ENCODE measurements around the gene RABGAP1L.

GRCh38 chr1:174818951-174819350 lies 659.6 kb downstream of the RABGAP1L start:
- no peak for TF ChIP-seq CTCF (conservative IDR thresholded peaks at IDR 0.05; ENCODE audit: low read depth, low read length)
- TF ChIP-seq POLR2A (IDR thresholded peaks at IDR 0.05; ENCODE audit: low read depth, low read length): no peak
- TF ChIP-seq MXI1 (IDR thresholded peaks at IDR 0.05; ENCODE audit: borderline replicate concordance, low read depth, low read length): no peak
- TF ChIP-seq RAD21 (IDR thresholded peaks at IDR 0.05; ENCODE audit: low read length): no peak
- no peak for TF ChIP-seq USF2 (IDR thresholded peaks at IDR 0.05; ENCODE audit: low read depth, low read length)
- no peak for TF ChIP-seq NFE2L2 (IDR thresholded peaks at IDR 0.05; ENCODE audit: low read depth, low read length)
- no peak for TF ChIP-seq ELK1 (IDR thresholded peaks at IDR 0.05; ENCODE audit: borderline replicate concordance, low read depth, low read length)
- no peak for TF ChIP-seq CEBPB (IDR thresholded peaks at IDR 0.05; ENCODE audit: low read depth, low read length)
- TF ChIP-seq MAFK (IDR thresholded peaks at IDR 0.05; ENCODE audit: low read depth, low read length): no peak
- TF ChIP-seq CHD1 (IDR thresholded peaks at IDR 0.05; ENCODE audit: low read depth, low read length): no peak
- no peak for TF ChIP-seq RFX5 (IDR thresholded peaks at IDR 0.05; ENCODE audit: low read depth, low read length)
- TF ChIP-seq MAZ (IDR thresholded peaks at IDR 0.05; ENCODE audit: borderline replicate concordance, low read depth, low read length): no peak
